GM23338 (cell line): ENCODE data around the gene LMF1. TPM values are rescaled to one million over a fixed set of nuclear protein-coding genes. Genes with fewer than 3 reads are reported as not detected.

ENCODE experiments used
- ATAC-seq: fragments of 200-7000 bp; cut with Tn5 transposase; 3 replicates; pipeline ENCODE4 v1.9.1; 2020
- DNase-seq: peaks from one replicate; pipeline ENCODE4 v3.0.0-alpha.2; 2015; ENCODE audit warnings: low spot score
- H2AFZ ChIP-seq: fragments of 200-600 bp; sonication (generic); 2 replicates; pipeline ENCODE4 v1.8.0; 2016; ENCODE audit warnings: antibody characterized with exemption, mild to moderate bottlenecking, moderate library complexity
- H3F3A ChIP-seq: fragments of 200-600 bp; sonication (generic); replicated peaks from 2 replicates; pipeline ENCODE4 v1.8.0; 2017; ENCODE audit warnings: antibody characterized with exemption, mixed run types, low read depth
- H3K27ac ChIP-seq: fragments of 200-600 bp; sonication (generic); 2 replicates; pipeline ENCODE4 v1.6.1; 2016; ENCODE audit warnings: low read depth
- H3K27me3 ChIP-seq: fragments of 200-600 bp; sonication (generic); 2 replicates; pipeline ENCODE4 v1.8.0; 2016; ENCODE audit warnings: mild to moderate bottlenecking, mixed run types, moderate library complexity; ENCODE audit not compliant: insufficient read depth
- H3K36me3 ChIP-seq: fragments of 200-600 bp; sonication (generic); 2 replicates; pipeline ENCODE4 v1.8.0; 2016; ENCODE audit warnings: mild to moderate bottlenecking; ENCODE audit not compliant: insufficient read depth
- H3K4me1 ChIP-seq: fragments of 200-600 bp; sonication (generic); 2 replicates; pipeline ENCODE4 v1.8.0; 2016; ENCODE audit warnings: mild to moderate bottlenecking, moderate library complexity; ENCODE audit not compliant: insufficient read depth
- H3K4me2 ChIP-seq: fragments of 200-600 bp; sonication (generic); 2 replicates; pipeline ENCODE4 v1.7.1; 2017; ENCODE audit warnings: mixed run types
- H3K4me3 ChIP-seq: fragments of 200-600 bp; sonication (generic); 2 replicates; pipeline ENCODE4 v1.6.1; 2016; ENCODE audit warnings: mixed run types
- H3K79me2 ChIP-seq: fragments of 200-600 bp; sonication (generic); replicated peaks from 2 replicates; pipeline ENCODE4 v1.8.0; 2017; ENCODE audit warnings: mild to moderate bottlenecking; ENCODE audit not compliant: insufficient read depth
- H3K9me2 ChIP-seq: fragments of 200-600 bp; sonication (generic); 2 replicates; pipeline ENCODE4 v1.8.0; 2017; ENCODE audit not compliant: insufficient read depth
- H4K20me1 ChIP-seq: fragments of 200-600 bp; sonication (generic); replicated peaks from 2 replicates; pipeline ENCODE4 v1.8.0; 2017; ENCODE audit warnings: mild to moderate bottlenecking; ENCODE audit not compliant: insufficient read depth
- H3K27ac Mint-ChIP-seq: 2 replicates; pipeline ENCODE4 v1.8.0; 2020; ENCODE audit warnings: inconsistent platforms, mild to moderate bottlenecking, moderate library complexity, mixed read lengths
- H3K27me3 Mint-ChIP-seq: 3 replicates; pipeline ENCODE4 v1.8.0; 2022; ENCODE audit warnings: low read depth, mild to moderate bottlenecking, moderate library complexity, mixed read lengths, inconsistent platforms; ENCODE audit not compliant: insufficient read depth, poor library complexity
- H3K36me3 Mint-ChIP-seq: 3 replicates; pipeline ENCODE4 v1.8.0; 2021; ENCODE audit warnings: low read depth, mild to moderate bottlenecking, inconsistent platforms, moderate library complexity, mixed read lengths
- H3K4me1 Mint-ChIP-seq: 3 replicates; pipeline ENCODE4 v1.8.0; 2020; ENCODE audit warnings: mild to moderate bottlenecking, inconsistent platforms, mixed read lengths
- H3K4me3 Mint-ChIP-seq: 3 replicates; pipeline ENCODE4 v1.8.0; 2021; ENCODE audit warnings: moderate library complexity, mild to moderate bottlenecking, inconsistent platforms, mixed read lengths
- H3K9me3 Mint-ChIP-seq: 3 replicates; pipeline ENCODE4 v1.8.0; 2020; ENCODE audit warnings: moderate library complexity, mild to moderate bottlenecking, inconsistent platforms, mixed read lengths
- EZH2phosphoT487 ChIP-seq: fragments of 200-600 bp; sonication (generic); IDR thresholded peaks from one replicate; pipeline ENCODE4 v1.8.1; 2018; ENCODE audit warnings: antibody characterized with exemption; ENCODE audit not compliant: unreplicated experiment
- JUNB ChIP-seq: IDR thresholded peaks from one replicate; pipeline ENCODE4 v1.6.1; 2016; ENCODE audit warnings: antibody characterized with exemption; ENCODE audit not compliant: unreplicated experiment
- POLR2AphosphoS5 ChIP-seq: IDR thresholded peaks from 2 replicates; pipeline ENCODE4 v1.6.1; 2016; ENCODE audit warnings: antibody characterized with exemption, low read depth
- STAT1 ChIP-seq: IDR thresholded peaks from one replicate; pipeline ENCODE4 v1.6.1; 2016; ENCODE audit warnings: antibody characterized with exemption; ENCODE audit not compliant: unreplicated experiment
- ZNF331 ChIP-seq: fragments of 250-450 bp; sonication (Bioruptor Pico); IDR thresholded peaks from 2 replicates; pipeline ENCODE4 v1.5.0; 2020; ENCODE audit warnings: low read depth, mild to moderate bottlenecking, moderate library complexity
- polyA plus RNA-seq: library from polyadenylated mRNA; unstranded; fragments of >200 nt; fragmentation: Nextera tagmentation; extraction: Ambion mirVana; gene quantifications from 2 replicates; pipeline ENCODE4 v1.2.1, GENCODE V29; 2016
- total RNA-seq: library from RNA; depleted of rRNA; stranded (reverse); fragments of >200 nt; shearing (Covaris generic); gene quantifications from 2 replicates; pipeline ENCODE4 v1.2.3, GENCODE V29; 2014
- TF ChIP-seq, protein P1 (sequence below): IDR thresholded peaks from 2 replicates; pipeline ENCODE4 v1.6.1; 2016; ENCODE audit warnings: antibody characterized with exemption
- TF ChIP-seq, protein P2 (sequence below): fragments of 250-450 bp; sonication (Bioruptor Pico); IDR thresholded peaks from 2 replicates; pipeline ENCODE4 v1.5.0; 2020; ENCODE audit warnings: mild to moderate bottlenecking, moderate library complexity

The LMF1 gene
- total and polyA plus RNA-seq, 2 experiments from 2014 or later: 4.2 to 10.1 TPM

DNA sequence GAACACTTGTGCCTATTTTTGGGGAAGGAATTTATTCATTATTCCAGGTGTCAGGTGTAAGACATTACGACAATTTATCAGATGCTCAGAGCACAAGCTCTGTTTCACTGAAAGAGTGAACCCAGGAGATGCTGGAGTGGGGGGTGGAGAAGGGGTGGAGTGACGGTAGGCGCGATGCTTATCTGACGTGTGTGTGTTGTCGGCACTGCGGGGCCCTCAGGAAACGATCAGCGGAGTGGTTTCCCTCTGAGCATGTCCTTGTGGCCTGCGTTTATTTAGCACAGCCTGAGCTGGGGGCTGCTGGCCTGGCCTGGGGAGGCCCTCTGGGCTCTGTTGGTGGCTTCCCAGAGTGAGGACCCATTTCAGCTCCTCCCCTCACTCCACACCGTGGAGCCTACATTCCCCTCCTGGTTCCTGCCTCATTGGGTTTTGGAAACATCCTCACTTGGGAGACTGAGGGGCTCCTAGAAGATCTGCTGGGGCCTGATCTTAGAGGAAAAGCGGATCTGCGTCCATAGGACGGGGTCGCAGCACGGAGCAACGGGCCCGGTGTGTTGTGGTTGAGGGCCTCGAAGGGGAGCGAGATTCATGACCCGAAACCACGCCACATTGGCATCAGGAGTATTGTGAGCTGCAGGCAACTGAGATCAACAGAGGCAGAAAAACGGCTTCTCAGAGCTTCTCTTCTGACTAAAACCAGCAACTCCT, 151.3 kb downstream of the LMF1 start:
- no peak overlapping the region for H3K27ac ChIP-seq
- no peaks in the 10 kb centered on the region for H3K9me2 ChIP-seq
- TF ChIP-seq ZNF331 (no peak), STAT1 (no peak), POLR2AphosphoS5 (no peak), EZH2phosphoT487 (no peak), JUNB (no peak)
- TF ChIP-seq, protein P1, sequence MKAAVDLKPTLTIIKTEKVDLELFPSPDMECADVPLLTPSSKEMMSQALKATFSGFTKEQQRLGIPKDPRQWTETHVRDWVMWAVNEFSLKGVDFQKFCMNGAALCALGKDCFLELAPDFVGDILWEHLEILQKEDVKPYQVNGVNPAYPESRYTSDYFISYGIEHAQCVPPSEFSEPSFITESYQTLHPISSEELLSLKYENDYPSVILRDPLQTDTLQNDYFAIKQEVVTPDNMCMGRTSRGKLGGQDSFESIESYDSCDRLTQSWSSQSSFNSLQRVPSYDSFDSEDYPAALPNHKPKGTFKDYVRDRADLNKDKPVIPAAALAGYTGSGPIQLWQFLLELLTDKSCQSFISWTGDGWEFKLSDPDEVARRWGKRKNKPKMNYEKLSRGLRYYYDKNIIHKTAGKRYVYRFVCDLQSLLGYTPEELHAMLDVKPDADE: no peak
- TF ChIP-seq, protein P2, sequence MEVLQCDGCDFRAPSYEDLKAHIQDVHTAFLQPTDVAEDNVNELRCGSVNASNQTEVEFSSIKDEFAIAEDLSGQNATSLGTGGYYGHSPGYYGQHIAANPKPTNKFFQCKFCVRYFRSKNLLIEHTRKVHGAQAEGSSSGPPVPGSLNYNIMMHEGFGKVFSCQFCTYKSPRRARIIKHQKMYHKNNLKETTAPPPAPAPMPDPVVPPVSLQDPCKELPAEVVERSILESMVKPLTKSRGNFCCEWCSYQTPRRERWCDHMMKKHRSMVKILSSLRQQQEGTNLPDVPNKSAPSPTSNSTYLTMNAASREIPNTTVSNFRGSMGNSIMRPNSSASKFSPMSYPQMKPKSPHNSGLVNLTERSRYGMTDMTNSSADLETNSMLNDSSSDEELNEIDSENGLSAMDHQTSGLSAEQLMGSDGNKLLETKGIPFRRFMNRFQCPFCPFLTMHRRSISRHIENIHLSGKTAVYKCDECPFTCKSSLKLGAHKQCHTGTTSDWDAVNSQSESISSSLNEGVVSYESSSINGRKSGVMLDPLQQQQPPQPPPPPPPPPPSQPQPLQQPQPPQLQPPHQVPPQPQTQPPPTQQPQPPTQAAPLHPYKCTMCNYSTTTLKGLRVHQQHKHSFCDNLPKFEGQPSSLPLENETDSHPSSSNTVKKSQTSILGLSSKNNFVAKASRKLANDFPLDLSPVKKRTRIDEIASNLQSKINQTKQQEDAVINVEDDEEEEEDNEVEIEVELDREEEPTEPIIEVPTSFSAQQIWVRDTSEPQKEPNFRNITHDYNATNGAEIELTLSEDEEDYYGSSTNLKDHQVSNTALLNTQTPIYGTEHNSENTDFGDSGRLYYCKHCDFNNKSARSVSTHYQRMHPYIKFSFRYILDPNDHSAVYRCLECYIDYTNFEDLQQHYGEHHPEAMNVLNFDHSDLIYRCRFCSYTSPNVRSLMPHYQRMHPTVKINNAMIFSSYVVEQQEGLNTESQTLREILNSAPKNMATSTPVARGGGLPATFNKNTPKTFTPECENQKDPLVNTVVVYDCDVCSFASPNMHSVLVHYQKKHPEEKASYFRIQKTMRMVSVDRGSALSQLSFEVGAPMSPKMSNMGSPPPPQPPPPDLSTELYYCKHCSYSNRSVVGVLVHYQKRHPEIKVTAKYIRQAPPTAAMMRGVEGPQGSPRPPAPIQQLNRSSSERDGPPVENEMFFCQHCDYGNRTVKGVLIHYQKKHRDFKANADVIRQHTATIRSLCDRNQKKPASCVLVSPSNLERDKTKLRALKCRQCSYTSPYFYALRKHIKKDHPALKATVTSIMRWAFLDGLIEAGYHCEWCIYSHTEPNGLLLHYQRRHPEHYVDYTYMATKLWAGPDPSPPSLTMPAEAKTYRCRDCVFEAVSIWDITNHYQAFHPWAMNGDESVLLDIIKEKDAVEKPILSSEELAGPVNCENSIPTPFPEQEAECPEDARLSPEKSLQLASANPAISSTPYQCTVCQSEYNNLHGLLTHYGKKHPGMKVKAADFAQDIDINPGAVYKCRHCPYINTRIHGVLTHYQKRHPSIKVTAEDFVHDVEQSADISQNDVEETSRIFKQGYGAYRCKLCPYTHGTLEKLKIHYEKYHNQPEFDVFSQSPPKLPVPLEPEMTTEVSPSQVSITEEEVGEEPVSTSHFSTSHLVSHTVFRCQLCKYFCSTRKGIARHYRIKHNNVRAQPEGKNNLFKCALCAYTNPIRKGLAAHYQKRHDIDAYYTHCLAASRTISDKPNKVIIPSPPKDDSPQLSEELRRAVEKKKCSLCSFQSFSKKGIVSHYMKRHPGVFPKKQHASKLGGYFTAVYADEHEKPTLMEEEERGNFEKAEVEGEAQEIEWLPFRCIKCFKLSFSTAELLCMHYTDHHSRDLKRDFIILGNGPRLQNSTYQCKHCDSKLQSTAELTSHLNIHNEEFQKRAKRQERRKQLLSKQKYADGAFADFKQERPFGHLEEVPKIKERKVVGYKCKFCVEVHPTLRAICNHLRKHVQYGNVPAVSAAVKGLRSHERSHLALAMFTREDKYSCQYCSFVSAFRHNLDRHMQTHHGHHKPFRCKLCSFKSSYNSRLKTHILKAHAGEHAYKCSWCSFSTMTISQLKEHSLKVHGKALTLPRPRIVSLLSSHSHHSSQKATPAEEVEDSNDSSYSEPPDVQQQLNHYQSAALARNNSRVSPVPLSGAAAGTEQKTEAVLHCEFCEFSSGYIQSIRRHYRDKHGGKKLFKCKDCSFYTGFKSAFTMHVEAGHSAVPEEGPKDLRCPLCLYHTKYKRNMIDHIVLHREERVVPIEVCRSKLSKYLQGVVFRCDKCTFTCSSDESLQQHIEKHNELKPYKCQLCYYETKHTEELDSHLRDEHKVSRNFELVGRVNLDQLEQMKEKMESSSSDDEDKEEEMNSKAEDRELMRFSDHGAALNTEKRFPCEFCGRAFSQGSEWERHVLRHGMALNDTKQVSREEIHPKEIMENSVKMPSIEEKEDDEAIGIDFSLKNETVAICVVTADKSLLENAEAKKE (CRISPR knock-in tag): no peak
- H3K4me1 ChIP-seq: no peaks in the 10 kb centered on the region
- Mint-ChIP-seq H3K36me3 (no peaks in the 10 kb centered on the region), H3K27me3 (peaks cover 5% of the 10 kb centered on the region), H3K9me3 (no peaks in the 10 kb centered on the region), H3K4me1 (no peaks in the 10 kb centered on the region; the same call in 1 of the 3 replicates), H3K4me3 (no peak overlapping the region), H3K27ac (no peak overlapping the region)
- no peaks in the 10 kb centered on the region for H3K36me3 ChIP-seq
- H3K4me3 ChIP-seq: no peak overlapping the region
- H3K4me2 ChIP-seq: no peak overlapping the region
- no peak for DNase-seq
- H4K20me1 ChIP-seq: no peaks in the 10 kb centered on the region
- H3K79me2 ChIP-seq: no peaks in the 10 kb centered on the region
- no peaks in the 10 kb centered on the region for H3F3A ChIP-seq
- no peak for ATAC-seq
- H3K27me3 ChIP-seq: no peaks in the 10 kb centered on the region
- no peak overlapping the region for H2AFZ ChIP-seq
